ENCODE results near the gene SPTBN1.

DNA sequence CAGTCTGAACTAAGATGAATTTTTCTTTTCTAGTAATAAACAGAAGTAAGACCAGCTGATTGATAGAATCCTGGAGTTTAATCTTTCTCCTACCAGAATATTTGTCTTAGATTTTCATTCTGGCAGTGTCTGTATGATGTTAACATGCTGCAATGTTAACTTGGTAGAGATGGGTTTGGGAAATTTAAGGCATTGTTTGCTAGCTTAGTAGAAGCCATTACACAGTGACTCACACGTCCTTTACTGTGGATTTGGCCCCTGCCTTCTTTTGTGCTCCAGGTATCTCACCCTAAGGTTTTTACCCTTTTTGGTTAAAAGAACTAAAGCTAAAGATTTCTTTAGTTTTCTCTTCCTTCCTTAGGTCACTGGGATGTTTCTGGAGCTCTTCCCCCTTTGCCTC lies 84.1 kb downstream of the SPTBN1 start:
- TF ChIP-seq CTCF (conservative IDR thresholded peaks at IDR 0.05; ENCODE audit: low read depth, low read length) (no peak), RAD21 (IDR thresholded peaks at IDR 0.05; ENCODE audit: low read length) (no peak), MXI1 (IDR thresholded peaks at IDR 0.05; ENCODE audit: borderline replicate concordance, low read depth, low read length) (no peak), POLR2A (IDR thresholded peaks at IDR 0.05; ENCODE audit: low read depth, low read length) (no peak), BHLHE40 (IDR thresholded peaks at IDR 0.05; ENCODE audit: low read depth, low read length) (no peak), NFE2L2 (IDR thresholded peaks at IDR 0.05; ENCODE audit: low read depth, low read length) (no peak), RFX5 (IDR thresholded peaks at IDR 0.05; ENCODE audit: low read depth, low read length) (no peak)
- TF ChIP-seq, protein P1, sequence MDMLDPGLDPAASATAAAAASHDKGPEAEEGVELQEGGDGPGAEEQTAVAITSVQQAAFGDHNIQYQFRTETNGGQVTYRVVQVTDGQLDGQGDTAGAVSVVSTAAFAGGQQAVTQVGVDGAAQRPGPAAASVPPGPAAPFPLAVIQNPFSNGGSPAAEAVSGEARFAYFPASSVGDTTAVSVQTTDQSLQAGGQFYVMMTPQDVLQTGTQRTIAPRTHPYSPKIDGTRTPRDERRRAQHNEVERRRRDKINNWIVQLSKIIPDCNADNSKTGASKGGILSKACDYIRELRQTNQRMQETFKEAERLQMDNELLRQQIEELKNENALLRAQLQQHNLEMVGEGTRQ (IDR thresholded peaks at IDR 0.05; ENCODE audit: low read depth, low read length) = no peak

Measured in IMR-90 (cell line).